GM23338 (cell line): Measurements from ENCODE around the gene NOC2L.

Experiments used
- EZH2 ChIP-seq: fragments of 200-600 bp; sonication (generic); IDR thresholded peaks from one replicate; pipeline ENCODE4 v1.8.0; 2017; ENCODE audit warnings: antibody characterized with exemption, mild to moderate bottlenecking, low read depth; ENCODE audit not compliant: unreplicated experiment
- JUNB ChIP-seq: IDR thresholded peaks from one replicate; pipeline ENCODE4 v1.6.1; 2016; ENCODE audit warnings: antibody characterized with exemption; ENCODE audit not compliant: unreplicated experiment
- POLR2AphosphoS5 ChIP-seq: IDR thresholded peaks from 2 replicates; pipeline ENCODE4 v1.6.1; 2016; ENCODE audit warnings: antibody characterized with exemption, low read depth
- REST ChIP-seq: IDR thresholded peaks from one replicate; pipeline ENCODE4 v1.6.1; 2018; ENCODE audit warnings: antibody characterized with exemption; ENCODE audit not compliant: unreplicated experiment
- ZNF114 ChIP-seq: fragments of 250-450 bp; sonication (Bioruptor Pico); IDR thresholded peaks from 2 replicates; pipeline ENCODE4 v1.5.0; 2020; ENCODE audit warnings: mild to moderate bottlenecking, moderate library complexity
- ZNF331 ChIP-seq: fragments of 250-450 bp; sonication (Bioruptor Pico); IDR thresholded peaks from 2 replicates; pipeline ENCODE4 v1.5.0; 2020; ENCODE audit warnings: low read depth, mild to moderate bottlenecking, moderate library complexity
- TF ChIP-seq, protein P1 (sequence below), 2 experiments: fragments of 200-600 bp in 1 of 2; sonication (generic) in 1 of 2; conservative IDR thresholded peaks; 2 replicates each; pipeline versions ENCODE4 v1.5.1 to v1.6.1; 2016 to 2017; ENCODE audit warnings: antibody characterized with exemption in 2 of 2, low read depth in 2 of 2, mild to moderate bottlenecking in 2 of 2, moderate library complexity in 1 of 2

GRCh38 chr1:1001057-1001783, 42.2 kb upstream of the NOC2L start:
- TF ChIP-seq, protein P1, sequence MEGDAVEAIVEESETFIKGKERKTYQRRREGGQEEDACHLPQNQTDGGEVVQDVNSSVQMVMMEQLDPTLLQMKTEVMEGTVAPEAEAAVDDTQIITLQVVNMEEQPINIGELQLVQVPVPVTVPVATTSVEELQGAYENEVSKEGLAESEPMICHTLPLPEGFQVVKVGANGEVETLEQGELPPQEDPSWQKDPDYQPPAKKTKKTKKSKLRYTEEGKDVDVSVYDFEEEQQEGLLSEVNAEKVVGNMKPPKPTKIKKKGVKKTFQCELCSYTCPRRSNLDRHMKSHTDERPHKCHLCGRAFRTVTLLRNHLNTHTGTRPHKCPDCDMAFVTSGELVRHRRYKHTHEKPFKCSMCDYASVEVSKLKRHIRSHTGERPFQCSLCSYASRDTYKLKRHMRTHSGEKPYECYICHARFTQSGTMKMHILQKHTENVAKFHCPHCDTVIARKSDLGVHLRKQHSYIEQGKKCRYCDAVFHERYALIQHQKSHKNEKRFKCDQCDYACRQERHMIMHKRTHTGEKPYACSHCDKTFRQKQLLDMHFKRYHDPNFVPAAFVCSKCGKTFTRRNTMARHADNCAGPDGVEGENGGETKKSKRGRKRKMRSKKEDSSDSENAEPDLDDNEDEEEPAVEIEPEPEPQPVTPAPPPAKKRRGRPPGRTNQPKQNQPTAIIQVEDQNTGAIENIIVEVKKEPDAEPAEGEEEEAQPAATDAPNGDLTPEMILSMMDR (conservative IDR thresholded peaks at IDR 0.05; ENCODE audit: low read depth in 2 of 2): no peak
- TF ChIP-seq REST (no peak), EZH2 (no peak), POLR2AphosphoS5 (no peak), ZNF331 (CRISPR knock-in tag) (no peak), ZNF114 (CRISPR knock-in tag) (no peak), JUNB (no peak)
